ENCODE results near the gene ARID1B.
A peak's percentile ranks its signal among the peaks of the same experiment; 100 is the strongest.
"Not testable (repeated sequence)": the region's sequence is repeated elsewhere in the genome, so short reads cannot be mapped to it uniquely, and the experiment has no call there.

ARID1B gene

GRCh38 chr6:156978948-156979347, 201.8 kb downstream of the ARID1B start:
- no peak for TF ChIP-seq CTCF (IDR thresholded peaks at IDR 0.05; ENCODE audit: borderline replicate concordance, control extremely low read depth, extremely low read depth, insufficient read depth, missing control alignments)
- in situ Hi-C loops (cut with MboI; ENCODE audit: low sequenced_read_pairs, unreplicated experiment) = no loop called here

GRCh38 chr6:156980515-156980914, 203.3 kb downstream of the ARID1B start:
- DNase-seq (ENCODE audit: low spot score) = no peak
- no peak for TF ChIP-seq CTCF (IDR thresholded peaks at IDR 0.05; ENCODE audit: borderline replicate concordance, control extremely low read depth, extremely low read depth, insufficient read depth, missing control alignments)
- in situ Hi-C loops (cut with MboI; ENCODE audit: low sequenced_read_pairs, unreplicated experiment) = no loop called here

More at GRCh38 chr6:156978948-156979347, 201.8 kb downstream of the ARID1B start:
- no peak for DNase-seq (ENCODE audit: low spot score)

- in situ Hi-C loops (cut with MboI; ENCODE audit: low sequenced_read_pairs, unreplicated experiment) = no loop called here
- DNase-seq (ENCODE audit: low spot score) = no peak
- TF ChIP-seq CTCF (IDR thresholded peaks at IDR 0.05; ENCODE audit: borderline replicate concordance, control extremely low read depth, extremely low read depth, insufficient read depth, missing control alignments) = no peak
These were observed 203.8 kb downstream of the ARID1B start for GRCh38 chr6:156980948-156981347.

- in situ Hi-C loops (cut with MboI; ENCODE audit: low sequenced_read_pairs, unreplicated experiment) = no loop called here
- no peak for DNase-seq (ENCODE audit: low spot score)
- TF ChIP-seq CTCF (IDR thresholded peaks at IDR 0.05; ENCODE audit: borderline replicate concordance, control extremely low read depth, extremely low read depth, insufficient read depth, missing control alignments) = no peak
These were observed 205.0 kb downstream of the ARID1B start for GRCh38 chr6:156982168-156982567.

GRCh38 chr6:156982864-156983263, 205.7 kb downstream of the ARID1B start:
- DNase-seq (ENCODE audit: low spot score); in situ Hi-C loops (cut with MboI; ENCODE audit: low sequenced_read_pairs, unreplicated experiment): not testable (repeated sequence)

DNA sequence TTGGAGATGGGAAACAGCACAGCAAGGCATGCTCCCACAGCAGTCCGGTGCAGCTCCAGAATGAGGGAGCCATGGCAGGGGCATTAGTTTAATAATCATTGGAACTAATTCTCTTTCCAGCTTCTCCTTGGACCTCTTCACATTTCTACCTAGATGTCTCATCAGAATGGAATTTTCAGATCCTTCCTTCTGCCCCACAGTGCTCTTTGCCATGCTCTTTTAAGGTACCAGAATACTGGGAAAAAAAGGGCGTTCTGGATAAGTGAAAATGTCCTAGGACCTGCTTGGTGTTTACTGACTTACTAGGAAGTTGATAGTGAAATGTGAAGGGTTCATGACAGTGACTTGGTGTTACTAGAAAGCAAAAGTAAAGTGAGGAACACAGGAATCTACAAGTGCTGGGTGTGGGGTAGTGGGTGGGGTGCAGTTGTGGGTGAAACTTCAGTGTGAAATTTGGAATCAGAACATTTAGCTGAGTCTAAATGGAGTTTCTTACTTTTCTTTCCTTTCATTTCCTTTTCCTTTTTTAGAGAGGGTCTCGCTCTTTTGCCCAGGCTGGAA, 207.1 kb downstream of the ARID1B start:
- in situ Hi-C loops (cut with MboI; ENCODE audit: low sequenced_read_pairs, unreplicated experiment) = no loop called here
- DNase-seq (ENCODE audit: low spot score) = peak; percentile 51
- no peak for TF ChIP-seq CTCF (IDR thresholded peaks at IDR 0.05; ENCODE audit: borderline replicate concordance, control extremely low read depth, extremely low read depth, insufficient read depth, missing control alignments)

DNA sequence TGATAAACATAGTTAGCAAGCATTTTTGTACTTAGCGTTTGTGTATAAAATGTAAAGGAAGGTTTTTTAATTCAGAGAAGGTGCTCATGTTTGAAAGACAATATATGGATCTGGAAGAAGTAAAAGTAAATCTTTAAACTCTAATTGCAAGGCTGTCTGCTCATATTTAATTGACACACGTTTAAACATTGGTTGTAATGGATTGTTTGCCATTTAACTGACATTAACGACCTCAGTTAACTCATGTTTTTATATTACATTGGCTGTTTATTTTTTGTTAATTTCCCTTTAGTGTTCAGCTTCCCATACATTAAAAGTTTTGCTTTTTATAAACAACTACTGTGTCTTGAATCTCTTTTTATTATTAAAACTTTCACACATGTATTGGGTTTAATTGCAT, 208.1 kb downstream of the ARID1B start:
- no peak for TF ChIP-seq CTCF (IDR thresholded peaks at IDR 0.05; ENCODE audit: borderline replicate concordance, control extremely low read depth, extremely low read depth, insufficient read depth, missing control alignments)
- in situ Hi-C loops (cut with MboI; ENCODE audit: low sequenced_read_pairs, unreplicated experiment) = no loop called here
- no peak for DNase-seq (ENCODE audit: low spot score)
